ENCODE data around the gene PBX3. TPM values are rescaled to one million over a fixed set of nuclear protein-coding genes. Genes with fewer than 3 reads are reported as not detected.

The PBX3 gene
- total RNA-seq, 1 experiment from 2014 or later = 7.7 TPM

- Histone ChIP-seq H3K36me3 (ENCODE audit: control insufficient read depth, insufficient read depth, low read length) (no peaks in the 10 kb centered on the region), H3K4me1 (no peaks in the 10 kb centered on the region), H3K27me3 (replicated peaks; ENCODE audit: control insufficient read depth, insufficient read depth, low read length) (no peaks in the 10 kb centered on the region), H3K4me3 (ENCODE audit: low read depth, low read length) (no peak overlapping the region), H3K9me3 (no peaks in the 10 kb centered on the region)
- intact Hi-C loops (cut with micrococcal nuclease; ENCODE audit: unreplicated experiment) = no loop called here
- TF ChIP-seq CTCF (IDR thresholded peaks at IDR 0.05; ENCODE audit: insufficient read depth in 1 of 2, low read depth in 1 of 2, low read length in 1 of 2, severe bottlenecking in 1 of 2, unreplicated experiment in 1 of 2) = no peak
- H3K4me1 Mint-ChIP-seq (ENCODE audit: low read depth, unreplicated experiment) = no peaks in the 10 kb centered on the region
- CTCF ChIA-PET = no interaction called here
- no peaks in the 10 kb centered on the region for H3K27me3 Mint-ChIP-seq (ENCODE audit: insufficient read depth, unreplicated experiment)
- no peak for DNase-seq
- POLR2A ChIA-PET = no interaction called here
- H3K4me3 Mint-ChIP-seq (ENCODE audit: unreplicated experiment) = no peak overlapping the region
- BruUV-seq (replicated peaks) = no TSS peak
- H3K27ac Mint-ChIP-seq (ENCODE audit: unreplicated experiment) = no peak overlapping the region
- H3K36me3 Mint-ChIP-seq (ENCODE audit: insufficient read depth, unreplicated experiment) = no peaks in the 10 kb centered on the region
- no peaks in the 10 kb centered on the region for H3K9me3 Mint-ChIP-seq (ENCODE audit: unreplicated experiment)
Observed at GRCh38 chr9:125803526-125803925, 56.4 kb downstream of the PBX3 start.

GRCh38 chr9:125805057-125805456 lies 57.9 kb downstream of the PBX3 start:
- H3K36me3 ChIP-seq (ENCODE audit: control insufficient read depth, insufficient read depth, low read length) = no peaks in the 10 kb centered on the region
- H3K4me3 ChIP-seq (ENCODE audit: low read depth, low read length) = no peak overlapping the region
- intact Hi-C loops (cut with micrococcal nuclease; ENCODE audit: unreplicated experiment) = no loop called here
- no peak overlapping the region for H3K4me3 Mint-ChIP-seq (ENCODE audit: unreplicated experiment)
- H3K27me3 ChIP-seq (replicated peaks; ENCODE audit: control insufficient read depth, insufficient read depth, low read length) = no peaks in the 10 kb centered on the region
- no peaks in the 10 kb centered on the region for H3K27me3 Mint-ChIP-seq (ENCODE audit: insufficient read depth, unreplicated experiment)
- no peaks in the 10 kb centered on the region for H3K9me3 Mint-ChIP-seq (ENCODE audit: unreplicated experiment)
- H3K9me3 ChIP-seq = no peaks in the 10 kb centered on the region
- no peaks in the 10 kb centered on the region for H3K36me3 Mint-ChIP-seq (ENCODE audit: insufficient read depth, unreplicated experiment)
- no peaks in the 10 kb centered on the region for H3K4me1 ChIP-seq
- POLR2A ChIA-PET = interaction anchor here (0.6 kb wide), 1 partner anchor 51 kb away, joined by 3 read pairs; no protein-coding TSS in a partner anchor
- CTCF ChIA-PET = interaction anchor here (0.6 kb wide), 1 partner anchor 374 kb away, joined by 3 read pairs; no protein-coding TSS in a partner anchor
- no peaks in the 10 kb centered on the region for H3K4me1 Mint-ChIP-seq (ENCODE audit: low read depth, unreplicated experiment)
- no peak for TF ChIP-seq CTCF (IDR thresholded peaks at IDR 0.05; ENCODE audit: insufficient read depth in 1 of 2, low read depth in 1 of 2, low read length in 1 of 2, severe bottlenecking in 1 of 2, unreplicated experiment in 1 of 2)
- no TSS peak for BruUV-seq (replicated peaks)
- no peak for DNase-seq
- H3K27ac Mint-ChIP-seq (ENCODE audit: unreplicated experiment) = no peak overlapping the region

GRCh38 chr9:125805586-125805985 lies 58.4 kb downstream of the PBX3 start:
- intact Hi-C loops (cut with micrococcal nuclease; ENCODE audit: unreplicated experiment) = no loop called here
- POLR2A ChIA-PET = no interaction called here
- no peak for DNase-seq
- CTCF ChIA-PET = no interaction called here
- Mint-ChIP-seq H3K27ac (ENCODE audit: unreplicated experiment) (no peak overlapping the region), H3K4me3 (ENCODE audit: unreplicated experiment) (no peak overlapping the region), H3K36me3 (ENCODE audit: insufficient read depth, unreplicated experiment) (no peaks in the 10 kb centered on the region), H3K9me3 (ENCODE audit: unreplicated experiment) (no peaks in the 10 kb centered on the region), H3K4me1 (ENCODE audit: low read depth, unreplicated experiment) (no peaks in the 10 kb centered on the region), H3K27me3 (ENCODE audit: insufficient read depth, unreplicated experiment) (no peaks in the 10 kb centered on the region)
- H3K36me3 ChIP-seq (ENCODE audit: control insufficient read depth, insufficient read depth, low read length) = no peaks in the 10 kb centered on the region
- no peak overlapping the region for H3K4me3 ChIP-seq (ENCODE audit: low read depth, low read length)
- H3K9me3 ChIP-seq = no peaks in the 10 kb centered on the region
- no peaks in the 10 kb centered on the region for H3K27me3 ChIP-seq (replicated peaks; ENCODE audit: control insufficient read depth, insufficient read depth, low read length)
- no TSS peak for BruUV-seq (replicated peaks)
- no peaks in the 10 kb centered on the region for H3K4me1 ChIP-seq
- TF ChIP-seq CTCF (IDR thresholded peaks at IDR 0.05; ENCODE audit: insufficient read depth in 1 of 2, low read depth in 1 of 2, low read length in 1 of 2, severe bottlenecking in 1 of 2, unreplicated experiment in 1 of 2) = no peak

Data from Caco-2 (cell line).